HG03571 (cell line): ENCODE measurements around the gene PEX7.
"Not testable (repeated sequence)": the region's sequence is repeated elsewhere in the genome, so short reads cannot be mapped to it uniquely, and the experiment has no call there.

Experiments
- ATAC-seq: cut with Tn5 transposase; IDR thresholded peaks from one replicate; pipeline ENCODE4 v1.9.1; 2021; ENCODE audit not compliant: unreplicated experiment

The PEX7 gene, protein sequence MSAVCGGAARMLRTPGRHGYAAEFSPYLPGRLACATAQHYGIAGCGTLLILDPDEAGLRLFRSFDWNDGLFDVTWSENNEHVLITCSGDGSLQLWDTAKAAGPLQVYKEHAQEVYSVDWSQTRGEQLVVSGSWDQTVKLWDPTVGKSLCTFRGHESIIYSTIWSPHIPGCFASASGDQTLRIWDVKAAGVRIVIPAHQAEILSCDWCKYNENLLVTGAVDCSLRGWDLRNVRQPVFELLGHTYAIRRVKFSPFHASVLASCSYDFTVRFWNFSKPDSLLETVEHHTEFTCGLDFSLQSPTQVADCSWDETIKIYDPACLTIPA

DNA sequence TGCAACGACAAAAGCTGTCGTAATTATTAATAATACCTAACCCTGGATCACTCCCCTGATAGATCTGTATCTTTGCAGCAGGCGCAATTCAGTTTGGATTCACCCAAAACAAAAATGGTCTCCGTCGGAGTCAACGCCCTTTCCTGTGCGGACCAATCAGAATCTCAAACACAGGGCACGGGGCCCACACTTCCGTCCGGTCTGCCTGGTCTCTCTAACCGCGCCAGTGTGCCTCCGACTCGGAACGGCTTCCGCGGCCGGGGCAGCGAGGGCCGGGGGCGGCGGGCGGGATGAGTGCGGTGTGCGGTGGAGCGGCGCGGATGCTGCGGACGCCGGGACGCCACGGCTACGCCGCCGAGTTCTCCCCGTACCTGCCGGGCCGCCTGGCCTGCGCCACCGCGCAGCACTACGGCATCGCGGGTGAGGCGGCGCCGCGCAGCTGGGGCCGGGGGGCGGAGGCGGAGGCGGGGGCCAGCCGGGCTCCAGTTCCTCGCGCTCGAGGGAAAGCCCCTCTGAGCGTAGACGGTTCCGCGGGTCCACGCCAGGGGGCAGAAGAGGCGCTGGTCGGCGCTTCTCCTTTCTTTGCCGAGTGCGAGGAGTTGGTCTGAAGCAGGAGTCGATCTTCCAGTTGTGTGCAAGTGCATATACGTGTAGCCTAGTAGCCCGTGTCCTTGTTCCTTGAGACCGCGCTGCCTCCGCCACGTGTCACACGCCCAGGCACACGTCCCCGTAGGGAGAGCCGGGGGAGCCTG is at the start of gene PEX7:
TSS of gene PEX7 (plus strand) at position 217 of the 752 bp plus-strand sequence. CDS start at position 291, 74 bp downstream.
- ATAC-seq = peak; percentile 97

DNA sequence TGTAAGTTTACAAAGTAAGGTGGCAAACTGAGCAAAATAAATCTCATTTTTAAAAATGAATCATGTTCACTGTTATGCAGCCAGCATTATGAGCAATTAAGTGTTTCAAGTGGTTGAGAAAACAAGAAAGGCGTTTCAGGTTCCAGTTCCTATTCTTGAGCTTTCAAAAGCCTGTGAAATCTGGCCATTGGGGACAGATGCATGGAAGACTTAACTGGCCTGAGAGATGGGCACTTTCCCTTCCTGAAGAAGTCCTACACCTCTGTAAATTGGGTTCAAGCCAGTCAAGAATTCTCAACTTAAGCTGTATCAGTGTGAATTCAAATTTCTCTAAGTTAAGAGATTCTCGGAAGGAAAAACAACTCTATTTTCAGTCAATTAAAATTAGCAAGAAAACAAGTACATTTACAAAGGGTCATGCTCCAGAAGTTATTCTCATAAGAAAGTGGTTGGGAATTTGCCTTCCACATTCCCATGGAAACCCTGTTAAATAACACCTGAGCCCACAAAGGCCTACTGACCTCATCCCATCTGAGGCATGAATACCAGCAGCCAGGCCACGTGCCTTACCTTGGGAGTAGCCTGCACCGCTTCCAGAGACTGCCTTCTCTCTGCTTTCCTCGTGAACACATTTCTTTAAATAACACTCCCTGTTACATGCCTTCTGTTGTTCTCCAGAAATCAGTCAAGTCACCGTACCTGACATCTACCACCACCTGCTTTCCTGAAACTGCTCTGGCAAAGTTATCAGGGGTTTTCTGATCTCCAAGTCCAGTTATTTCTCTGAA is 49.5 kb upstream of the PEX7 start:
- ATAC-seq = peak; percentile 67

DNA sequence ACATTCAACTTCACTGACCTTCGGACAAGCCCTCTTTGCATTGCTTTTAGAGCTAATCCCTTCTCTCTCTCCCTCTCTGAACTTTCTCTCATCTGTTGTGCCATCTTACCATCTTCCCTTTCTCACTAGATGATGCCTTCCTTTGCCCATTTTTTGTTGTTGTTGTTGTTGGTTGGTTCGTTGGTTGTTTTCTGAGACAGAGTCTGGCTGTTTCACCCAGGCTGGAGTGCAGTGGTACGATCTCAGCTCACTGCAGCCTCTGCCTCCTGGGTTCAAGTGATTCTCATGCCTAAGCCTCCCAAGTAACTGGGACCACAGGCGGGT is 49.0 kb upstream of the PEX7 start:
- ATAC-seq = no peak

DNA sequence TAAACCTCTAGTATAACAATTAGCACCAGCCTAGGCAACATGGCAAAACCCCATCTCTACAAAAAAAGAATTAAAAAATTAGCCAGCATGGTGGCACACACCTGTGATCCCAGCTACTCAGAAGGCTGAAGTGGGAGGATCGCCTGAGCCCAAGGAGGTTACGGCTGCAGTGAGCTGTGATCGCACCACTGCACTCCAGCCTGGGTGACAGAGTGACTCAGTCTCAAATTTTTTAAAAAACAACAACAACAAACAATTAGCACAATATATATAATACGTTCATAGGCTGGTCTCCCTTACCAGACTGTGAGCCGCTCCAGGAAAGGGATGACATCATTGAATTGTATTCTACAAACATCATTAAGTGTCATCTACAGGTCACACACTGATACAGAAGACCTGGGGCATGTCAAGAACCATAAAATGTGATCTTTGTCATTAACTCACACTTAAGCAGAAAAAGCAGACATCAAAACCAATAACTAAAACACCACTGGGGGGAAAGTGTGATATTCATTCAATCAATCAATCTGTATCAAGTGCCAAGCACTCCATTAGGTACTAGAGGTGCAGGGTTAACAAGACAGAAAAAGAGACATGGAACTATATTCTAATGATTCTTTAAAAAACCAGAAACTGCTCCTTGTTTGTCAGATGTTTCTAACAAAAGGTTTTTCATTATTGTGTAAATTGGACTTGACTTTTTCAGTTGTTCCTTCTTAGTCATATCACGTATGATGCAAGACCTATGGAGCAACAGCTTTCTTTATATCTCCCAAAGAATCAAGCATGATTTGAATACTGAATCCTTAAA is 48.0 kb upstream of the PEX7 start:
- ATAC-seq = no peak

DNA sequence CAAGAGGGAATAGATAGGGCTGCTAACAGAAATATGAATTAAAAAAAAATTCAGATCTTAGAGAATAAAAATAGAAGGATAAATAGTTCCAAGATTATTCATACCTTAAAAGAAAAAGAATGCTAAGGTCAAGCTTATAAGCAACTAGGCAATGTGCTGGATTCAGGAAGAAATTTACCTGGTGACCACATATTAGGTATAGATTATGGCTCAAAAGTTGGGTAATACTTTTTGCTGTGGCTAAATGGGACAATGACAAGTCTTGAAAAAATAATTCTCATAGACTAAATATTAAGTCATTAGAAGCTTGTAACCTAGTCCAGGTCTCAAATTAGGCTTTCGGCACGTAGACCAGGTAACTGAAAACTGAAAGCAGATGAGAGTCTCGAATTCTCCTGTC is 47.3 kb upstream of the PEX7 start:
- ATAC-seq = no peak

DNA sequence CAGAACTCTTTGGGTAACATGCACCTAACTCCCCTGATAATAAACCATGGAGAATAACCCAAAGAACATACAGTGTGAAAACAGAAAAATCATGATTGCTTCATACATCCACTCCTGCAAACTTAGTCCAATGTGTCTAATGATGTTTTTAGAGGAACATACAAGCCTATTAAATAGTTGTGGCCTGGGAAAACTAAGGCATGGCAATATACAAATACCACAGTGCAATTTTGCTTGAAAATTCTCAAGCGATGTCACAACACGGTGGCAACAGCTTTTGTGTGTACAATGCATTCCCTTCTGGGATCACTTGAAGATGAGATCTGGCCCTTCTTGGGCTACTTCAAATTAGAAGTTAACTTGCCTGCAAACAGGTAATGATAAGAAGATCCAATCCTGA is 46.8 kb upstream of the PEX7 start:
- no peak for ATAC-seq

DNA sequence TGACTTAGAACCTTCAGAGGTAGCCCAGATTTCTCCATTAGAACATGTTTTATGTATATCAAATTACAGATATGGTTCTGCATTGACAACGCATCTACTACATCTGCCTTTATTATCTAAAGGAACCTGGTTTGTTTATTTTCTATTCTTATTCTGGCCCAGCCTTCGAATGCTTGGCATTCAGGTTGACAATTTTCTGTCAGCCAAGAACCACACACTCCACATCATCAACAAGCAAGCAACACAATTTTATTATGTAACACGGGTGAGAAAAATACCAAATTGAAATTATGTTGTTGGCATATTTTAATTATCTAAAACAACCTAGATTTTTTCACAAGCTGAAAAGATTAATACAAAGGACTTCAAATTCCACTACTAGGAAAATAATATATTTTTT is 44.7 kb upstream of the PEX7 start:
- no peak for ATAC-seq

DNA sequence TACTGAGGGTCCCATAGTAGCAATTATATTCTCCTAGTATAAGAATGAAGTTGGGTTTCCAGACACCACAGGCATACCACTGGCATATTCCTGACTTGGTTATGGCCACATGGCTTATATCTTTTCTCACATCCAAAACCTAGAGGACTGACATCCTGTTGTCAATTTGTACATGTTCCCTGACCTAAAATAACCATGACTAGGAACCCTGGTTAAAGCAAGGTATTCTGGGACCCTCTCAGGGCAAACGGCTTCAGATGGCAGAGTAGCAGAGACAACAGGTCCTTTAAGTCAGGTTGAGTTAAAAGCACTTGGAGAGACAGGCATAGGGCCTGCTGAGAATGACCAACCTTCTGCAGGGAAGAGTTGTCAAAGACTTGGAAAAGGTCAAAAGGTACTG is 42.7 kb upstream of the PEX7 start:
- no peak for ATAC-seq

DNA sequence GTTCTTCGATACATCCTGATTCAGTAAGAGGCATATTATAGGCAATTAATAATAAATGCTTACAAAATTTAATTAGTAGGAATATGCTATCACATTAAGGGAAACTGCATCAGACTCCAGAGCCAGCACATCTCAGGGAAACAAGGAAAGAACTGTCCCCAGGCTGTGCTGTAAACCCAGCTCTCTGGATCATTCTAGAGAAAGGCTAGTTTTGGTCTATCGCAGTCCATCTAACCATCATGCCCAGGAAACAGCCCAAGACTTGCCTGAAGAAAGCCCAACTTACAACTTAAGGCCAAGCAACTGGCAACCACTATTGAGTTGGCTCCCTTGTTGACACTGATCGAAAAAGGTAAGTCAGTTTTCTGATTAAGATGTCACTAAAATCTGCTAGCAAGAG is 41.4 kb upstream of the PEX7 start:
- ATAC-seq = no peak

DNA sequence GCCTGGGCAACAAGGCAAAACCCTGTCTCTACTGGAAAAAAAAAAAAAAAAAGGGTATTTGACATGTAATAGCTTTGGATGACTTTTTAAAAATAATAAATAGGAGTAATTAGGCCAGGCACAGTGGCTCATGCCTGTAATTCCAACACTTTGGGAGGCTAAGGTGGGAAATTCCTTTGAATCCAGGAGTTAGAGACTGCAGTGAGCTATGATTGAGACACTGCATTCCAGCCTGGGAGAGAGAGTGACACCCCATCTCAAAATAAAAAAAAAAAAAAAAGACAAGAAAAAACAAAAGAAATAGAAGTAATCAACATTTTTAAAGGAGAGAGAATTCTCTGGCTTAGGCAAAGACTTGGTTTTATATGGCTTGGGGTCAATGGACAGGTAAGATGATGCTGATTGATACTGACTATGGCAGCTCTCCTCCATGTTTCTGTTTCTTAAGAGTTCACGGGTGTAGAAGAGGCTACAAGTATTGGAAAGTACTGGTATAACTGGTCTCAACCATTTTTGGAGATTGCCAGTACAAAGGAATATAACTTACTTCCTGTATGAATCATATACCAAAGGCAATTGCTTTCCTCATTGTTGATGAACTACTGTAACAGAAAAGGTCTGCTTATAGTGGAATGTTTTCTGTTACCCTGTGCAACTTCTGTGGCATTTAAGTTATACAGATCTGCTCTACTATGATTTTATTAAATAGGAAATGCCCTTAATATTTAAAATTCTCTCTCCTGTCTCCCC is 40.2 kb upstream of the PEX7 start:
- ATAC-seq = no peak

DNA sequence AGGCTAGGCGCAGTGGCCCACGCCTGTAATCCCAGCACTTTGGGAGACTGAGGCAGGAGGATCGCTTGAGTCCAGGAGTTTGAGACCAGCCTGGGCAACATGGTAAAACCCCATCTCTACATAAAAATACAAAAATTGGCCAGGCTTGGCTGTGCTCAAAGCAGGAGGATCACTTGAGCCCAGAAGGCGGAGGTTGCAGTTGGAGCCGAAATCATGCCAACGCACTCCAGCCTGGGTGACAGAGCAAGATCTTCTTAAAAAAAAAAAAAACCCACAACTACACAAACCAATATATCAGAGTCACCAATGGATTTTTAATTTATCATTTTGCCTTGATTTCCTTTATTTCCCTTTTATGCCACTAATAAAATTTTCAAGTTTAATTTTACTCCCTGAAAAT is 39.4 kb upstream of the PEX7 start:
- ATAC-seq = no peak

DNA sequence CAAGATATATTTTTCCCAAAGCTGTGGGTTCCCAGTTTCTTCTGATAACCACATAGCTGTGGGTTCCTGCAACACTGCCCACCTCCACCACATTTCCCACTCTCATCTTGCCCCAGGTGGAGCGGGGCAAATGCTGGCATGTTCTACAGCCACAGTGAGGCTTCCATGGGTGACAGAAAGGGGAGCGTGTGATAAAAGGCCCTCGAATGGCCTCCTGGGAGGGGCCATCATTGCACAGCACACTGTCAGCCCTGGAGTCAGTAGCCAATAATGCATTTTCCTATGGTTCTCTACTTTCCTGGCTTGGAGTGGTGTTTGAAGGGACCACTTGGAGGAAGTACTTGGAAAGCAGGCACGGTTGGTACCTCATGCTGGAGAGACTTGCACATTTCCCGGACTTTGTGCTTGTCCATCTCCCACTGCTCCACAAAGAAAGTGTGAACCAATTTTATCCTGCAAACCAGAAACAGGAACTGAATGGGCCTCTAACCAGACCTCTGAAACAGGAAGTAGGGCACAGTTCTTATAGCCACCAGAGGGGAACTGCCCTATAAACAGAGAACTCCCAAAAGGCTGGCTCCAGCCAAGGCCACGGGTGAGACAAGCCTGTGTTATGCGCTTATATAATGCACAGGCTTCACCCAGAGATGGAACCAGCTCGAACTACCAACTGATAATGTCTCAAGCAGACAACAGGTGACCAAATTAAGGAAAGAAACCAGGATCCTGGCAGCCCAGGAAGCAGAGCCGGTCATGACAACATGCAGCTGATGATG is 38.7 kb upstream of the PEX7 start:
- peak; percentile 70 for ATAC-seq

DNA sequence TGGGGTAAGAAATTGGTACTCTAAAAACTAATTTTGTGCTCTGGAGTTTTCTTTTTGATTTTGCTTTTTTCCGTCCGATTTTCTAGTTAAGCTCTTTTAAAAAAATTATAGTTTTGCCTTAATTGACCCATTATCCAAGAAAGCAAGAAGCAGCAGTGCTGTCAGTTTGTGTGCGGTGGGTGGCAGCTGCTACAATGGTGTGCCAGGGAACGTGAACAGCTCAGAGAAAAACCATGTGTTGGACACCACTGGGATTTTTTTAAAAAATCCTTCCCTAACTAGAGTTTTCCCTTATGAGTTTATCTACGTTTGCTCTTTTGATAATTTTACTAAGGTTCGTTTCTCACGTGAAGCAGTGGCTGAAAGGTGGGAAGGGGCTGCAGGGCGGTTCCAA is 38.1 kb upstream of the PEX7 start:
- ATAC-seq = no peak

DNA sequence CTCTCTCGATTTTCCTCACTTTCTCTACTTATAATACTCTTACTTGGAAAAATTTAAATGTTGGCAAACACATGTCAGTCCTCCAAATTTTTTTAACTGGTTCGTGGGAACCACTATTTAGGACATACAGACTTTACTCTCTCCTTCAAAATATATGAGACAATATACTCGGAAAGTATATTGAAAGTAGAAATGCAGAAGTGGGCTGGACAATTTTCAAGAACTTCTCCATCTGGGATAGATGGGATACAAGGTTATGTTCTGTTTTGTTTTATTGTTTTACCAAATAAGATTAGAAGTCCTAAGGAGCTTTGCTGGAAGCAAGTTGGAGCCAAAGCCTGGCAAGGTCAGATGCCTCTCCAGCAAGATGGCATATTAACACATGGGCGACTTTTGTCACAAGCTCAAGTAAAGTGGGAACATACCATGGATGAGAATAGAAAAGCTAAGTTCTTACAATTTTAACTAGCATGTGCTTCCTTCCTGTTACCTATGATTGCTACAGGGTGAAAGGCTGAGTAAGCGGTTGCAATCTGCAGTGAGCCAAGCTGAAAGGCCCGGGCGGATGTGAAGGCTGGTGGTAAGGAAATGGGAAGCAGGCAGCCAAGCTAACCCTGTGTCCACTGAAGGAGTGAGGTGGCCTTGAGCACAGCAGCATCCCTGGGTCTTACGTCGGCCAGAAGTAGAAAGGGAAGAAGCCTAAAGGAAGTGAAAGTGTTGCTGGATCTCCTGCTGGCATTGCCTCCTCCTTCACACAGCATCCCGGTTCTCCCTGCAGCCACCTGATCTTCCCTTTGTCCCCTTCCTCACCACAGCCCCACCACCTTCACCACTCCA is 37.3 kb upstream of the PEX7 start:
- ATAC-seq = no peak

DNA sequence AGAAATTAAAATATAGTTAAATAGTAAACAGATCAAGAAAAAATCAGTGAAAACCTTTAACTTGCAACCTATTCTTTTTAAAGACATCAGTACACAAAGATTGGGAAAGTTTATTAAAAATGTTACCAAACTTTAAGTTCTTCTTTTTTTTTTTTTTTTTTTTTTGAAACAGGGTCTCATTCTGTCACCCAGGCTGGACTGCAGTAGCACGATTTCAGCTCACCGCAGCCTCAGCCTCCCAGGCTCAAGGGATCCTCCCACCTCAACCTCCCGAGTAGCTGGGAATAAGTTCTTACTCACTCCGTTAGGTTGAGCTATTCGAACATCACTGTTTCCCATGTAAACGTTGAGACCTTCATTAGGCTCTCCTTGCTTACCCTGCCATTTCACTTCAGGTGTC is 35.7 kb upstream of the PEX7 start:
- no peak for ATAC-seq

DNA sequence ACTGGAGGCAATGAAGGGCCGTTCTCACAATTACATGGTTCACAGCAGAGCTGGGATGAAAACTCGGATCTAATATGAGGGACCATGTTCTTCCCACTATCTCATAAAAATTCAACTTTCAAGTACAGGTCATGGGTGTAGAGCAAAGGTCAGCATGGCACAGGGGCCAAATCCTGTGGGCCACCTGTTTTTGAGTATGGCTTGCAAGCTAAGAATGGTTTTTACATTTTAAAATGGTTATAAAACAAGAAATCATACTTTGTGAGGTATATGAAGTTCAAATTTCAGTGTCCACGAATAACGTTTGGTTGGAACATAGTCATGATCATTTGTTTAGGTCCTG is 34.7 kb upstream of the PEX7 start:
- no peak for ATAC-seq

DNA sequence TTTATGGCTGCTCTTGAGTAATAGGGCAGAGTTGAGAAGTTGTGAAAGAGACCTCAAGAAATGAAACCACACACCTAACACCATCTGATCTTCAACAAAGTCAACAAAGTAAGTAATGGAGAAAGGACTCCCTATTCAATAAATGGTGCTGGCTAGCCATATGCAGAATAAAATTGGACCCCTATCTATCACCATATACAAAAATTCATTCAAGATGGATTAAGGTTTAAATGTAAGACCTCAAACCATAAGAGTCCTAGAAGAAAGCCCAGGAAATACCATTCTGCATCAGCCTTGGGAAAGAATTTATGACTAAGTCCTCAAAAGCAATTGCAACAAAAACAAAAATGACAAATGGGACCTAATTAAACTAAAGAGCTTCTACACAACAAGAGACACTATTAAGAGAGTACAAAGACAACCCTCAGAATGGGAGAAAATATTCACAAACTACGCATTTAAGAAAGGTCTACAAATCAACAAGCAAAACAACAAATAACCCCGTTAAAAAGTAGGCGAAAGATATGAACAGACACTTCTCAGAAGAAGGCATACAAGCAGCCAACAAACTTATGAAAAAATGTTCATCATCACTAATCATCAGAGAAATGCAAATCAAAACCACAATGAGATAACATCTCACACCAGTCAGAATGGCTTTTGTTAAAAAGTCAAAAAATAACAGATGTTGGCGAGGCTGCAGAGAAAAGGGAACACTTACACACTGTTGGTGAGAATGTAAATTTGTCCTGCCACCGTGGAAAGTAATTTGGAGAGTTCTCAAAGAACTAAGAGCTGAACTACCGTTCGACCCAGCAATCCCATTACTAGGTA is 34.1 kb upstream of the PEX7 start:
- ATAC-seq = no peak

DNA sequence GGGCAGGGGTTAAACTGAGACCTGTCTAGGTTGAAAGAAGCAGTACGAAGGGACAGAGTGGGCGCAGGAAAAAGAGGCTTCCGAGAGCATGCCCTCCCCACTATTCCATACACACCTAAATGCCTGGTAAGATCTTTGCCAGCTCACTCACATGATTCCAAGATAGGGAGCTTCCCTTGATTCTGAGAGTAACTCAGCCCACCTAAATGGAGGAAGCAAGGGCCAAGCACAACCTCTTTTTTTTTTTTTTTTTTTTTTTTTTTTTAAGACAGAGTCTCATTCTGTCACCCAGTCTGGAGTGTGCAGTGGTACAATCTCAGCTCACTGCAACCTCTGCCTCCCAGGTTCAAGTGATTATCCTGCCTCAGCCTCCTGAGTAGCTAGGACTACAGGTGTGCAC is 33.0 kb upstream of the PEX7 start:
- not testable (repeated sequence) for ATAC-seq
